Thymus (tissue), 11 donors: ENCODE measurements around the gene PTPN6. TPM values are rescaled to one million over a fixed set of nuclear protein-coding genes. Genes with fewer than 3 reads are reported as not detected.
A peak's percentile ranks its signal among the peaks of the same experiment; 100 is the strongest.

ENCODE experiments used
- DNase-seq, 9 donors: peaks; one replicate each; pipeline ENCODE4 v3.0.0-alpha.2; 2013; ENCODE audit warnings: low spot score in 9 of 9, low read depth in 6 of 9, missing footprints in 1 of 9
- H3K27ac ChIP-seq, 2 donors: one replicate each; pipeline ENCODE4 v1.5.1; 2013; ENCODE audit warnings: control low read depth in 1 of 2, low read depth in 1 of 2, low read length in 1 of 2, mild to moderate bottlenecking in 1 of 2, moderate library complexity in 1 of 2
- H3K27me3 ChIP-seq, 2 donors: one replicate each; pipeline ENCODE4 v1.5.1; 2013; ENCODE audit warnings: low read length in 1 of 2; ENCODE audit not compliant: control insufficient read depth in 2 of 2, insufficient read depth in 1 of 2
- H3K36me3 ChIP-seq, 2 donors: one replicate each; pipeline ENCODE4 v1.5.1; 2013; ENCODE audit warnings: low read length in 1 of 2, mild to moderate bottlenecking in 1 of 2, moderate library complexity in 1 of 2; ENCODE audit not compliant: control insufficient read depth in 2 of 2, insufficient read depth in 2 of 2
- H3K4me1 ChIP-seq, 2 donors: one replicate each; pipeline ENCODE4 v1.5.1; 2013; ENCODE audit warnings: low read length in 2 of 2; ENCODE audit not compliant: control insufficient read depth in 2 of 2, insufficient read depth in 2 of 2
- H3K4me3 ChIP-seq, 2 donors: one replicate each; pipeline ENCODE4 v1.5.1; 2013; ENCODE audit warnings: low read length in 2 of 2, control low read depth in 1 of 2, mild to moderate bottlenecking in 1 of 2
- H3K9me3 ChIP-seq, 2 donors: one replicate each; pipeline ENCODE4 v1.5.1; 2013; ENCODE audit warnings: low read length in 1 of 2, mild to moderate bottlenecking in 1 of 2; ENCODE audit not compliant: control insufficient read depth in 2 of 2, insufficient read depth in 1 of 2
- WGBS: extraction: QIAGEN DNeasy Blood & Tissue Kit; methylation state at CpG from one replicate; pipeline ENCODE4 v1.1.7; 2013; 5-methylcytosine and 5-hydroxymethylcytosine counted together
- polyA plus RNA-seq: library from polyadenylated mRNA; stranded (reverse); fragments of 200-250 nt; gene quantifications from one replicate; pipeline ENCODE4 v1.2.3, GENCODE V29; 2013
- total RNA-seq: library from RNA; stranded (reverse); fragments of 120-200 nt; gene quantifications from one replicate; pipeline ENCODE4 v1.2.4, GENCODE V29; 2013
- donor health status: healthy.

PTPN6 gene
- total and polyA plus RNA-seq, 2 donors, result 147 to 213 TPM

DNA sequence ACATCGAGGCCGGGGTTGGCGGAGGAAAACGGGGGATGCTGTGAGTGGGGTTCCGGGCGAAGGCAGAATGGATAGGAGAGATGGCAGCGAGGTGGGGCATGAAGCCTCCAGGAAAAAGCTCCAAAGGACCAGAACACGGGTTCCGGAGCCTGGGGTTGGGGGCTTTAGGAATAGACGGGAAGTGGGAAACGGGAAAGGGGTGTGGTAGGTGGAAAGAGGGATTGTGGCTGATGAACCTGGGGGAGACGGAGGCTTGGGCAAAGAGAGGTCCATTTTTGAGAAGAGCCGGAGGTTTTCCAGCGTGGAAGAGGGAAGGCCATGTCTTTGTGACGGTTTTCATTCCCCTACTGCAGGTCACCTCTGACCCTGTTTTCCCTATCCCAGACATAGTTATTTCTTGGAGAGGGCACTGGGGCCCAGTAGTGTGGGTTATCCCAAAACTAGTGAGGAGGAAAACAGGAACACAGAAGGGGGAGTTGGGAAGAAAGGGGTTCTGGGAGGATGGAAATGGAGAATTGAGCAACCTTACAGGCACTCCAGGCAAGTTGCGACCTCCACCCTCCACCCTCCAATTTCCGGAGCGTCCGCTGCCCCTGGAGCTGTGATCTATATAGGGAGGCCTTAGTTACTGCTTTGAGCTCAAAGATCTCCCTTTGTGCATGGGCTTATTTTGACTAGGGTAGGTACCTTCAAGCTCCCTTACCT lies 22.3 kb upstream of the PTPN6 start:
- Histone ChIP-seq H3K9me3 (peaks cover 0 to 1% of the 10 kb centered on the region in 2 donors), H3K36me3 (peaks cover 0 to 5% of the 10 kb centered on the region in 2 donors), H3K27me3 (peaks cover 0 to 33% of the 10 kb centered on the region in 2 donors), H3K4me1 (peaks cover 18 to 73% of the 10 kb centered on the region in 2 donors), H3K4me3 (peak overlapping the region; percentile 53 to 87), H3K27ac (peak overlapping the region; percentile 51 to 82)
- WGBS, result 39% methylated on average over 19 of the region's 19 CpGs
- no peak for DNase-seq

DNA sequence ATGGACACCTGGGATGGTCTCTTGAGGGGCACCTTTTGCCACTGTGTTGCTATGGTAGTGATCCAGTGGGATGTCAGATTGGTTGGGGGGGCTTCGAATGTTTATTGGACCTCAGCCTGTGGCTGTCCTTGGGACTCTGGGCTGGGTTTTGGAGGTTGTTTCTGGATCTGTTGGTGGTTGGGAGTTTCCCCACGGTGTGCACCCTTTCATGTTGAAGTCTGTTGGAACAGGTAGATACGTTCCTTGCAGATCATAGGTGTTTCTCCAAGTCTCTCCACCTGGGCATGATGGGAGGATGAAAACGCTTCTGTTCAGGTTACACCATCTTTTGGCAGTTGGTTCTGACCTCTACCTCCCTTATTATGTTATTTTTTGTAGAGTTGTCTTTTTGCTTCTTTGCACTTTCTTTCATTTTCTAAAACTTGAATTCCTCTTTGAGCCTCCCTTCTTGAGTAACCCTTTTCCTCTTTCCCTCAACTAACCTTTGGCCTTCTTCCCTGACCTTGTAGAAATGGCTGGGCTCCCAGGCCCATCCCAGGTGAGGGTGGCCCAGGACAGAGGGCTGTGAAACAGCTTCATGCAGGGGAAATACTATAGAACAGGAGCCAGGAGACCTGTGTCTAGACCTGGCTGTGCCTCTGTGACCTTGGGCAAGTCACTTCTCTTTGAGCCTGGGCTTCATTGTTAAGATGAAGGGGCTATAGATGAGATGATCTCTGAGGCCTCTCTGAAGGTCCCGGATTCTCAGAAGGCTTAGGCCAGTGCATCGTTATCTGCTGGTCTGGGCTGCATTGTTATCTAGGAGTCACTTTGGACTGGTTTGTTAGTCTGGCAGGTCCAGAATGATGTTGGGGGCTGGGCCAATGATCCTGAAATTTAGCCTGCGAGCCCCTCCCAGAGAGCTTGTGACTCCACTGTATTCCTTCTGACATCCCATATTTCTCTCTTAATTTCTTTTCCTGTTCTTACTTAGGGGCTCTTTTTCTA lies 21.4 kb upstream of the PTPN6 start:
- Histone ChIP-seq H3K4me3 (peak overlapping the region; percentile 53 to 87), H3K27ac (peak overlapping the region in 1 of 2 donors; percentile 61), H3K4me1 (peaks cover 15 to 71% of the 10 kb centered on the region in 2 donors), H3K9me3 (peaks cover 0 to 1% of the 10 kb centered on the region in 2 donors), H3K36me3 (peaks cover 0 to 11% of the 10 kb centered on the region in 2 donors), H3K27me3 (peaks cover 0 to 33% of the 10 kb centered on the region in 2 donors)
- no peak for DNase-seq
- 94% methylated on average over 7 of the region's 7 CpGs for WGBS

DNA sequence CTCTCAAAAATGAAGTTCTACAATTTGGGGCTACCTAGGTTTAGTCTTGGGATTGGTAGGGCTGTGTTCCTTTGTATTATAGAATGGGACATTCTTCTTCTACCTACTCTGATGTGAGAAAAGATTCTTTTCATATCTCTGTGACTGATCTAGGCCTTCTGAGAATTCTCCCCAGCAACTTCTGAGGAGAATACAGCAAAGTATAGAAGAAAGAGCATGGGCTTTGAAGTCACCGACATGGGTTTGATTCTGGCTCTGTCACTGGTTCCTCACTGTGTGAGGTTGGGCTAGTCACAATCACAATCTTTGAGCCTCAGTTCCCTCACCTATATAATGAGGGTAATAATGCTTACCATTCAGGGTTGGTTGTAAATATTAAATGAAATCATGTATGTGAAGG lies 18.4 kb upstream of the PTPN6 start:
- H3K27me3 ChIP-seq, result peaks cover 0 to 14% of the 10 kb centered on the region in 2 donors
- H3K9me3 ChIP-seq, result no peaks in the 10 kb centered on the region
- peak in 4 of 9 donors; percentile 70 to 88 (median 72) for DNase-seq
- WGBS, result 9% methylated on average over 1 of the region's 1 CpG
- H3K4me1 ChIP-seq, result peaks cover 18 to 68% of the 10 kb centered on the region in 2 donors
- H3K4me3 ChIP-seq, result no peak overlapping the region
- H3K27ac ChIP-seq, result peak overlapping the region in 1 of 2 donors; percentile 40
- H3K36me3 ChIP-seq, result peaks cover 0 to 19% of the 10 kb centered on the region in 2 donors

DNA sequence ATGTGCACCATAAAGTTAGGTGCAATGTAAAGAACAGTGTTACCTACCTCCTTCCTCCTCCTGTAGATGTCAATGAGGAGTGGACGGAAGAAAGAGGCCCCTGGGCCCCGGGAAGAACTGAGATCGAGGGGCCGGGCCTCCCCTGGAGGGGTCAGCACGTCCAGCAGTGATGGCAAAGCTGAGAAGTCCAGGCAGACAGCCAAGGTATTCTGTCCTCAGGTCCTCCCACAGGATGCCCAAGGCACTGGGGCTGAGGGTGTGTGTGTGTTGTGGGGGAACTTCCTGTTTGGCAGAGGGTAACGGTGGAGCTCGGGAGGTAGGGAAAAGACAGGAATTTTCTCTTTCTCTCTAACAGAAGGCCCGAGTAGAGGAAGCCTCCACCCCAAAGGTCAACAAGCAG lies 17.0 kb upstream of the PTPN6 start:
- H3K36me3 ChIP-seq, result peaks cover 3 to 24% of the 10 kb centered on the region in 2 donors
- H3K4me3 ChIP-seq, result no peak overlapping the region
- H3K27ac ChIP-seq, result no peak overlapping the region
- 91% methylated on average over 8 of the region's 8 CpGs for WGBS
- peaks cover 0 to 4% of the 10 kb centered on the region in 2 donors for H3K27me3 ChIP-seq
- H3K9me3 ChIP-seq, result no peaks in the 10 kb centered on the region
- no peak for DNase-seq
- peaks cover 22 to 70% of the 10 kb centered on the region in 2 donors for H3K4me1 ChIP-seq

DNA sequence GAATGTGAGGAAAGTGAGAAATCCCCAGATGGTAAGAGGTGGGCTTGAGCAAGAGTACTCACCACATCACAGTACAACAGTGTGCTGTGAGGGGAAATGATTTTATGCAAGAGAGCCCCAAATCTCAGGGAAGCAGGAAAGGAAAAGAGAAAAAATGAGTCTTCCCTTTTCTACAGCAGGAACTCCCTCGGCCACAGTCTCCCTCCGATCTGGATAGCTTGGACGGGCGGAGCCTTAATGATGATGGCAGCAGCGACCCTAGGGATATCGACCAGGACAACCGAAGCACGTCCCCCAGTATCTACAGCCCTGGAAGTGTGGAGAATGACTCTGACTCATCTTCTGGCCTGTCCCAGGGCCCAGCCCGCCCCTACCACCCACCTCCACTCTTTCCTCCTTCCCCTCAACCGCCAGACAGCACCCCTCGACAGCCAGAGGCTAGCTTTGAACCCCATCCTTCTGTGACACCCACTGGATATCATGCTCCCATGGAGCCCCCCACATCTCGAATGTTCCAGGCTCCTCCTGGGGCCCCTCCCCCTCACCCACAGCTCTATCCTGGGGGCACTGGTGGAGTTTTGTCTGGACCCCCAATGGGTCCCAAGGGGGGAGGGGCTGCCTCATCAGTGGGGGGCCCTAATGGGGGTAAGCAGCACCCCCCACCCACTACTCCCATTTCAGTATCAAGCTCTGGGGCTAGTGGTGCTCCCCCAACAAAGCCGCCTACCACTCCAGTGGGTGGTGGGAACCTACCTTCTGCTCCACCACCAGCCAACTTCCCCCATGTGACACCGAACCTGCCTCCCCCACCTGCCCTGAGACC lies 15.6 kb upstream of the PTPN6 start:
- peaks cover 22 to 59% of the 10 kb centered on the region in 2 donors for H3K4me1 ChIP-seq
- H3K36me3 ChIP-seq, result peaks cover 5 to 24% of the 10 kb centered on the region in 2 donors
- H3K4me3 ChIP-seq, result no peak overlapping the region

DNA sequence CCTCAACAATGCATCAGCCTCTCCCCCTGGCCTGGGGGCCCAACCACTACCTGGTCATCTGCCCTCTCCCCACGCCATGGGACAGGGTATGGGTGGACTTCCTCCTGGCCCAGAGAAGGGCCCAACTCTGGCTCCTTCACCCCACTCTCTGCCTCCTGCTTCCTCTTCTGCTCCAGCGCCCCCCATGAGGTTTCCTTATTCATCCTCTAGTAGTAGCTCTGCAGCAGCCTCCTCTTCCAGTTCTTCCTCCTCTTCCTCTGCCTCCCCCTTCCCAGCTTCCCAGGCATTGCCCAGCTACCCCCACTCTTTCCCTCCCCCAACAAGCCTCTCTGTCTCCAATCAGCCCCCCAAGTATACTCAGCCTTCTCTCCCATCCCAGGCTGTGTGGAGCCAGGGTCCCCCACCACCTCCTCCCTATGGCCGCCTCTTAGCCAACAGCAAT lies 14.9 kb upstream of the PTPN6 start:
- Histone ChIP-seq H3K4me3 (peak overlapping the region in 1 of 2 donors; percentile 59), H3K27ac (peak overlapping the region; percentile 25 to 99), H3K27me3 (no peaks in the 10 kb centered on the region), H3K36me3 (peaks cover 6 to 24% of the 10 kb centered on the region in 2 donors), H3K4me1 (peaks cover 22 to 59% of the 10 kb centered on the region in 2 donors), H3K9me3 (no peaks in the 10 kb centered on the region)
- DNase-seq, result no peak
- 94% methylated on average over 3 of the region's 3 CpGs for WGBS

More for the DNA sequence above, 15.6 kb upstream of the PTPN6 start:
- WGBS, result 96% methylated on average over 14 of the region's 14 CpGs
- Histone ChIP-seq H3K27ac (peak overlapping the region; percentile 25 to 99), H3K27me3 (no peaks in the 10 kb centered on the region), H3K9me3 (no peaks in the 10 kb centered on the region)
- no peak for DNase-seq

DNA sequence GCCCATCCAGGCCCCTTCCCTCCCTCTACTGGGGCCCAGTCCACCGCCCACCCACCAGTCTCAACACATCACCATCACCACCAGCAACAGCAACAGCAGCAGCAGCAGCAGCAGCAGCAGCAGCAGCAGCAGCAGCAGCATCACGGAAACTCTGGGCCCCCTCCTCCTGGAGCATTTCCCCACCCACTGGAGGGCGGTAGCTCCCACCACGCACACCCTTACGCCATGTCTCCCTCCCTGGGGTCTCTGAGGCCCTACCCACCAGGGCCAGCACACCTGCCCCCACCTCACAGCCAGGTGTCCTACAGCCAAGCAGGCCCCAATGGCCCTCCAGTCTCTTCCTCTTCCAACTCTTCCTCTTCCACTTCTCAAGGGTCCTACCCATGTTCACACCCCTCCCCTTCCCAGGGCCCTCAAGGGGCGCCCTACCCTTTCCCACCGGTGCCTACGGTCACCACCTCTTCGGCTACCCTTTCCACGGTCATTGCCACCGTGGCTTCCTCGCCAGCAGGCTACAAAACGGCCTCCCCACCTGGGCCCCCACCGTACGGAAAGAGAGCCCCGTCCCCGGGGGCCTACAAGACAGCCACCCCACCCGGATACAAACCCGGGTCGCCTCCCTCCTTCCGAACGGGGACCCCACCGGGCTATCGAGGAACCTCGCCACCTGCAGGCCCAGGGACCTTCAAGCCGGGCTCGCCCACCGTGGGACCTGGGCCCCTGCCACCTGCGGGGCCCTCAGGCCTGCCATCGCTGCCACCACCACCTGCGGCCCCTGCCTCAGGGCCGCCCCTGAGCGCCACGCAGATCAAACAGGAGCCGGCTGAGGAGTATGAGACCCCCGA lies 14.3 kb upstream of the PTPN6 start:
- 6% methylated on average over 36 of the region's 36 CpGs for WGBS
- H3K9me3 ChIP-seq, result no peaks in the 10 kb centered on the region
- peaks cover 9 to 27% of the 10 kb centered on the region in 2 donors for H3K36me3 ChIP-seq
- peaks cover 22 to 59% of the 10 kb centered on the region in 2 donors for H3K4me1 ChIP-seq
- H3K27ac ChIP-seq, result peak overlapping the region; percentile 98 to 99
- H3K27me3 ChIP-seq, result no peaks in the 10 kb centered on the region
- DNase-seq, result peak in 4 of 9 donors; percentile 77 to 90 (median 82)
- peak overlapping the region; percentile 59 to 79 for H3K4me3 ChIP-seq
